ENCODE results near the gene EMILIN3.

EMILIN3 gene

GRCh38 chr20:41373251-41373783 lies 6.7 kb upstream of the EMILIN3 start:
- Histone ChIP-seq H3K27me3 (peaks cover 91% of the 10 kb centered on the region), H3K4me1 (ENCODE audit: control insufficient read depth in 1 of 2, insufficient read depth in 1 of 2, low read depth in 1 of 2, low read length in 1 of 2) (no peaks in the 10 kb centered on the region), H3K9me3 (no peaks in the 10 kb centered on the region), H3K4me3 (ENCODE audit: low read depth in 1 of 2, low read length in 1 of 2) (no peak overlapping the region), H3K36me3 (no peaks in the 10 kb centered on the region), H3K27ac (no peak overlapping the region)
- TF ChIP-seq, protein P1, sequence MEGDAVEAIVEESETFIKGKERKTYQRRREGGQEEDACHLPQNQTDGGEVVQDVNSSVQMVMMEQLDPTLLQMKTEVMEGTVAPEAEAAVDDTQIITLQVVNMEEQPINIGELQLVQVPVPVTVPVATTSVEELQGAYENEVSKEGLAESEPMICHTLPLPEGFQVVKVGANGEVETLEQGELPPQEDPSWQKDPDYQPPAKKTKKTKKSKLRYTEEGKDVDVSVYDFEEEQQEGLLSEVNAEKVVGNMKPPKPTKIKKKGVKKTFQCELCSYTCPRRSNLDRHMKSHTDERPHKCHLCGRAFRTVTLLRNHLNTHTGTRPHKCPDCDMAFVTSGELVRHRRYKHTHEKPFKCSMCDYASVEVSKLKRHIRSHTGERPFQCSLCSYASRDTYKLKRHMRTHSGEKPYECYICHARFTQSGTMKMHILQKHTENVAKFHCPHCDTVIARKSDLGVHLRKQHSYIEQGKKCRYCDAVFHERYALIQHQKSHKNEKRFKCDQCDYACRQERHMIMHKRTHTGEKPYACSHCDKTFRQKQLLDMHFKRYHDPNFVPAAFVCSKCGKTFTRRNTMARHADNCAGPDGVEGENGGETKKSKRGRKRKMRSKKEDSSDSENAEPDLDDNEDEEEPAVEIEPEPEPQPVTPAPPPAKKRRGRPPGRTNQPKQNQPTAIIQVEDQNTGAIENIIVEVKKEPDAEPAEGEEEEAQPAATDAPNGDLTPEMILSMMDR (IDR thresholded peaks at IDR 0.05): no peak

DNA sequence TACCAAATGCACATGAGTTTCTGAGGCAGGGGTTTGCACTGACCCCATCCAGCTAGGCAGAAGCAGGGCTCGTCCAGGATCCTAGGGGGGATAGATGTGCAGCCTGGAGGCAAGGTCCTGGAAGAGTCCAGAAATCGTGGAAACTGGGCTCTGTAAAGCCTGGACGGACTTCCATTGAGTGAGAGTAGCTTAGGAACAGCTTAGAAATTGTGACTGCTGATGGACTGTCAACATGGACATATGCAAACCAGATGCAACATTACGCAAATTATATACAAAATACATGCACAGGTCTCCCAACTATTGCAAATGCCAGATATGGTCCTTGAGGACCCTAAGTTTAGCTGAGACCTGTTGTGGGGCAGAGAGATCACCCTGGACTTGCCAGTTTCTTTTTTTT lies 4.8 kb upstream of the EMILIN3 start:
- Histone ChIP-seq H3K4me1 (ENCODE audit: control insufficient read depth in 1 of 2, insufficient read depth in 1 of 2, low read depth in 1 of 2, low read length in 1 of 2) (no peaks in the 10 kb centered on the region), H3K27me3 (peaks cover 90% of the 10 kb centered on the region), H3K4me3 (ENCODE audit: low read depth in 1 of 2, low read length in 1 of 2) (no peak overlapping the region), H3K27ac (no peak overlapping the region), H3K9me3 (no peaks in the 10 kb centered on the region), H3K36me3 (no peaks in the 10 kb centered on the region)
- TF ChIP-seq, protein P1 (IDR thresholded peaks at IDR 0.05): no peak

DNA sequence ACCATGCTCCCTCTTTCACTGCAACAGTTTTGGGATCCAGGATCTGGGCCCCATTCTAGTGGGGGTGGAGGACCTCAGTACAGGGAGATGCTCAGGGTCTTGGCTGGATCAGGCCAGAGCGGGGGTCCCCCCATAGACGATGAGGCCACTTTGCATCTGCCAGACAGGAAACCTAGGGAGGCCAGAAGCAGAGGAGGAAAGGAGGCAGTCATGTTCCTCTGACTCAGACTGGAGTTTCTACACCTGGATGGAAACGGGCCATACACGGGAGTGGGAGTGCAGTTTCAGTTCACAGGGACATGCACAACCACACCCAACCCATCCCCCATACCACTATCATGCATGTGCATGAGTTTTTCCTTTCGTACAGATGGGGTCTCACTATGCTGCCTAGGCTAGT lies 3.6 kb upstream of the EMILIN3 start:
- no peak overlapping the region for H3K27ac ChIP-seq
- no peaks in the 10 kb centered on the region for H3K9me3 ChIP-seq
- H3K27me3 ChIP-seq: peaks cover 90% of the 10 kb centered on the region
- no peaks in the 10 kb centered on the region for H3K4me1 ChIP-seq (ENCODE audit: control insufficient read depth in 1 of 2, insufficient read depth in 1 of 2, low read depth in 1 of 2, low read length in 1 of 2)
- no peaks in the 10 kb centered on the region for H3K36me3 ChIP-seq
- TF ChIP-seq, protein P1 (IDR thresholded peaks at IDR 0.05): no peak
- H3K4me3 ChIP-seq (ENCODE audit: low read depth in 1 of 2, low read length in 1 of 2): no peak overlapping the region

GRCh38 chr20:41369673-41370072 lies 3.1 kb upstream of the EMILIN3 start:
- Histone ChIP-seq H3K9me3 (no peaks in the 10 kb centered on the region), H3K27me3 (peaks cover 90% of the 10 kb centered on the region), H3K4me3 (ENCODE audit: low read depth in 1 of 2, low read length in 1 of 2) (no peak overlapping the region), H3K4me1 (ENCODE audit: control insufficient read depth in 1 of 2, insufficient read depth in 1 of 2, low read depth in 1 of 2, low read length in 1 of 2) (no peaks in the 10 kb centered on the region), H3K27ac (no peak overlapping the region), H3K36me3 (no peaks in the 10 kb centered on the region)
- TF ChIP-seq, protein P1 (IDR thresholded peaks at IDR 0.05): no peak

DNA sequence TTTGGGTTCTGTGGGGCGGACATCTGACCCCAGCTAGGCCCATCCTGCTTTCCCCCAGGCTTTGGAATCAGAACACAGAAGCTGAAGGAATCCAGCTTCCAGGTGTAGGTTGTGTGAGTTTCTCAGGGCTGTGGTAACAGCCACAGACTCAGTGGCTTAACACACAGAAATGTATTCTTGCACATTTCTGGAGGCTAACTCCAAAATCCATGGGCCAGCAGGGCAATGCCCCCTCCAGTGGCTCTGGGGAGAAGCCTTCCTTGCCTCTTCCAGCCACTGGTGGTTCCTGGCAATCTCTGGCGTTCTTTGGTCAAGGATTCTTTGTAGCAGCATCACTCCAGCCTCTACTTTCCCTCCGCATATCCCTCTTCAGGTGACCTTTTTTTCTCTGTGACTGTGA lies 1.3 kb upstream of the EMILIN3 start:
- Histone ChIP-seq H3K4me3 (ENCODE audit: low read depth in 1 of 2, low read length in 1 of 2) (no peak overlapping the region), H3K4me1 (ENCODE audit: control insufficient read depth in 1 of 2, insufficient read depth in 1 of 2, low read depth in 1 of 2, low read length in 1 of 2) (no peaks in the 10 kb centered on the region), H3K27ac (no peak overlapping the region), H3K36me3 (no peaks in the 10 kb centered on the region), H3K27me3 (peaks cover 88% of the 10 kb centered on the region), H3K9me3 (no peaks in the 10 kb centered on the region)
- TF ChIP-seq, protein P1 (IDR thresholded peaks at IDR 0.05): no peak

- TF ChIP-seq, protein P1 (IDR thresholded peaks at IDR 0.05): no peak
- peaks cover 85% of the 10 kb centered on the region for H3K27me3 ChIP-seq
- H3K4me1 ChIP-seq (ENCODE audit: control insufficient read depth in 1 of 2, insufficient read depth in 1 of 2, low read depth in 1 of 2, low read length in 1 of 2): no peaks in the 10 kb centered on the region
Observed at GRCh38 chr20:41367393-41367695, 726 bp upstream of the EMILIN3 start.

More at GRCh38 chr20:41367393-41367695, 726 bp upstream of the EMILIN3 start:
- no peaks in the 10 kb centered on the region for H3K36me3 ChIP-seq
- no peak overlapping the region for H3K27ac ChIP-seq
- no peak overlapping the region for H3K4me3 ChIP-seq (ENCODE audit: low read depth in 1 of 2, low read length in 1 of 2)
- H3K9me3 ChIP-seq: no peaks in the 10 kb centered on the region

All from neutrophil (primary cell).